K562 (cell line): ENCODE measurements around the gene HS2ST1. TPM values are rescaled to one million over a fixed set of nuclear protein-coding genes. Genes with fewer than 3 reads are reported as not detected.

Source experiments
- ATAC-seq: fragments of 200-7000 bp; cut with Tn5 transposase; 3 replicates; pipeline ENCODE4 v1.9.1; 2020; ENCODE audit warnings: moderate library complexity
- BruUV-seq: library from RNA; stranded (reverse); fragments of 400-500 nt; replicated peaks from 2 replicates; lab custom pipeline; 2021; lab: Mats Ljungman, UMichigan
- CTCF ChIA-PET: fragments of 300-600 bp; formaldehyde crosslinking; extraction: SDS; loops from one replicate; lab custom pipeline; 2021; ENCODE audit warnings: low intra/inter-chr PET ratio; lab: Yijun Ruan, JAX
- POLR2A ChIA-PET: fragments of 300-600, 350-650 bp; sonication (Branson Sonifier 250); formaldehyde crosslinking; extraction: SDS; loops from one replicate; lab custom pipeline; 2021; ENCODE audit warnings: antibody characterized with exemption, inconsistent platforms; lab: Yijun Ruan, JAX
- DNase-seq, 4 experiments: peaks; one replicate each; pipeline versions ENCODE4 v3.0.0 to v3.0.0-alpha.2; 2011 to 2018; ENCODE audit warnings: low spot score in 3 of 4, mixed read lengths in 3 of 4; ENCODE audit errors: extremely low read depth in 1 of 4
- FAIRE-seq: peaks from 2 replicates; lab custom pipeline; 2011; peaks lifted over from hg19 to GRCh38; lab: Jason Lieb, UNC
- H2AFZ ChIP-seq: 2 replicates; pipeline ENCODE4 v1.6.0; 2011; ENCODE audit warnings: low read depth, low read length, control low read depth, inconsistent platforms
- H3K27ac ChIP-seq: fragments of 200-600 bp; 3 replicates; pipeline ENCODE4 v1.8.0; 2011; ENCODE audit warnings: low read depth, mild to moderate bottlenecking, control low read depth, inconsistent platforms, low read length, moderate library complexity, mixed read lengths; ENCODE audit errors: extremely low read depth
- H3K27me3 ChIP-seq, 2 experiments: fragments of 300-600 bp in 1 of 2; 2 replicates in 1 of 2; 3 replicates in 1 of 2; pipeline versions ENCODE4 v1.6.0 to v1.8.0; 2011; ENCODE audit warnings: inconsistent platforms in 2 of 2, low read length in 2 of 2, mild to moderate bottlenecking in 1 of 2, mixed read lengths in 1 of 2, moderate library complexity in 1 of 2; ENCODE audit not compliant: control insufficient read depth in 2 of 2, insufficient read depth in 2 of 2
- H3K36me3 ChIP-seq: fragments of 300-600 bp; 3 replicates; pipeline ENCODE4 v1.8.0; 2011; ENCODE audit warnings: mild to moderate bottlenecking, low read length, inconsistent platforms; ENCODE audit not compliant: control insufficient read depth, insufficient read depth
- H3K4me1 ChIP-seq, 2 experiments: fragments of 200-600 bp in 1 of 2; replicated peaks in 1 of 2; 2 replicates in 1 of 2; 3 replicates in 1 of 2; pipeline versions ENCODE4 v1.5.1 to v1.8.0; 2011; ENCODE audit warnings: inconsistent platforms in 2 of 2, low read length in 2 of 2, mild to moderate bottlenecking in 1 of 2, mixed read lengths in 1 of 2, moderate library complexity in 1 of 2; ENCODE audit not compliant: control insufficient read depth in 2 of 2, insufficient read depth in 2 of 2
- H3K4me2 ChIP-seq: 2 replicates; pipeline ENCODE4 v1.6.1; 2011; ENCODE audit warnings: low read length, control low read depth, inconsistent platforms, mixed read lengths; ENCODE audit not compliant: insufficient read depth
- H3K4me3 ChIP-seq: fragments of 200-600 bp; sonication (generic), shearing (Covaris generic); 2 replicates; pipeline ENCODE4 v1.5.1; 2016; ENCODE audit warnings: control low read depth, inconsistent platforms
- H3K79me2 ChIP-seq: fragments of 200-600 bp; 3 replicates; pipeline ENCODE4 v1.8.0; 2011; ENCODE audit warnings: low read length, inconsistent platforms; ENCODE audit not compliant: control insufficient read depth, insufficient read depth
- H3K9ac ChIP-seq, 2 experiments: 2 replicates each; pipeline versions ENCODE4 v1.6.0 to v1.6.1; 2011; ENCODE audit warnings: low read depth in 2 of 2, low read length in 2 of 2, control low read depth in 1 of 2, inconsistent platforms in 1 of 2, mild to moderate bottlenecking in 1 of 2, mixed read lengths in 1 of 2; ENCODE audit not compliant: insufficient read depth in 1 of 2
- H3K9me1 ChIP-seq: one replicate; pipeline ENCODE4 v1.6.0; 2011; ENCODE audit warnings: inconsistent platforms, mild to moderate bottlenecking, low read length, moderate library complexity; ENCODE audit not compliant: control insufficient read depth, insufficient read depth
- H3K9me3 ChIP-seq: replicated peaks from 2 replicates; pipeline ENCODE4 v1.5.1; 2011; ENCODE audit warnings: low read depth, low read length, inconsistent platforms; ENCODE audit not compliant: control insufficient read depth, insufficient read depth
- H4K20me1 ChIP-seq: replicated peaks from 2 replicates; pipeline ENCODE4 v1.6.1; 2011; ENCODE audit warnings: low read length, inconsistent platforms, mixed read lengths; ENCODE audit not compliant: control insufficient read depth, insufficient read depth
- CTCF ChIP-seq, 3 experiments: IDR thresholded peaks in 2 of 3; conservative IDR thresholded peaks in 1 of 3; 2 replicates each; pipeline ENCODE4 v1.5.1; 2011 to 2012; ENCODE audit warnings: low read length in 3 of 3, mild to moderate bottlenecking in 3 of 3, control low read depth in 2 of 3, improper control_type of control experiment in 1 of 3, inconsistent platforms in 1 of 3, low read depth in 1 of 3, mixed read lengths in 1 of 3, moderate library complexity in 1 of 3; ENCODE audit not compliant: insufficient read depth in 2 of 3
- WGBS: fragments of 100-300 bp; shearing (Covaris generic); methylation state at CpG from one replicate; pipeline ENCODE4 v1.1.6; 2016; ENCODE audit warnings: low coverage, mixed read lengths; ENCODE audit not compliant: insufficient coverage; ENCODE audit errors: missing lambda C conversion rate; 5-methylcytosine and 5-hydroxymethylcytosine counted together
- in situ Hi-C: fragments of 300-500 bp; cut with MboI; formaldehyde crosslinking; loops from 4 replicates; pipeline ENCODE4 v1.15.0; 2018; ENCODE audit warnings: inconsistent platforms, mixed read lengths
- intact Hi-C: fragments of 100-400 bp; cut with micrococcal nuclease; formaldehyde crosslinking; loops from 2 replicates; pipeline ENCODE4 v1.14.2; 2022
- polyA plus RNA-seq, 8 experiments: library from polyadenylated mRNA; depleted of rRNA in 4 of 8; stranded (reverse) in 5 of 8; unstranded in 3 of 8; fragments of >200 nt; fragmentation: Nextera tagmentation in 2 of 8; fragmentation: Illumina TruSeq in 1 of 8; extraction: Ambion mirVana in 2 of 8; extraction: Trizol in 1 of 8; gene quantifications; 2 replicates each; pipeline versions ENCODE4 v1.2.1 to v1.2.3, GENCODE V29; 2011 to 2014; ENCODE audit warnings: inconsistent platforms in 1 of 8, missing spikeins in 1 of 8
- total RNA-seq, 7 experiments: library from RNA; depleted of rRNA in 6 of 7; stranded (reverse); fragments of >200 nt in 6 of 7; fragmentation: Illumina TruSeq in 2 of 7; extraction: Trizol in 2 of 7; gene quantifications; 2 replicates each; pipeline versions ENCODE4 v1.2.1 to v1.2.3, GENCODE V29; 2011 to 2021; ENCODE audit warnings: low replicate concordance in 1 of 7
- TF ChIP-seq, protein P1 (sequence below), 2 experiments: fragments of 450-650 bp in 1 of 2; sonication (generic) in 1 of 2; formaldehyde crosslinking in 1 of 2; IDR thresholded peaks; 2 replicates each; pipeline versions ENCODE4 v1.7.1 to v1.9.0; 2016 to 2022; ENCODE audit warnings: inconsistent platforms in 1 of 2, mild to moderate bottlenecking in 1 of 2, missing genetic modification reagents in 1 of 2

HS2ST1 gene
- total and polyA plus RNA-seq, 9 of the 15 experiments (the other 6 are each of a cell fraction or from before 2014, with no cell fraction given), result 7.7 to 43.3 (median 25.8) TPM

- H3K4me2 ChIP-seq, result no peak overlapping the region
- H3K36me3 ChIP-seq, result peaks cover 18% of the 10 kb centered on the region
- ChIA-PET POLR2A (no interaction called here), CTCF (no interaction called here)
- ATAC-seq (no peak), FAIRE-seq (no peak)
- 70% methylated on average over 2 of the region's 2 CpGs for WGBS
- intact Hi-C loops, result no loop called here
- no peak overlapping the region for H3K9ac ChIP-seq
- in situ Hi-C loops, result no loop called here
- no peak overlapping the region for H3K4me3 ChIP-seq
- no peaks in the 10 kb centered on the region for H3K79me2 ChIP-seq
- no peaks in the 10 kb centered on the region for H3K27me3 ChIP-seq
- no peaks in the 10 kb centered on the region for H3K9me1 ChIP-seq
- H3K27ac ChIP-seq, result no peak overlapping the region
- no peak for TF ChIP-seq CTCF (IDR thresholded peaks at IDR 0.05 in 2 of 3, conservative IDR thresholded peaks at IDR 0.05 in 1 of 3; ENCODE audit: insufficient read depth in 2 of 3, low read depth in 1 of 3, low read length in 3 of 3)
- TF ChIP-seq, protein P1, sequence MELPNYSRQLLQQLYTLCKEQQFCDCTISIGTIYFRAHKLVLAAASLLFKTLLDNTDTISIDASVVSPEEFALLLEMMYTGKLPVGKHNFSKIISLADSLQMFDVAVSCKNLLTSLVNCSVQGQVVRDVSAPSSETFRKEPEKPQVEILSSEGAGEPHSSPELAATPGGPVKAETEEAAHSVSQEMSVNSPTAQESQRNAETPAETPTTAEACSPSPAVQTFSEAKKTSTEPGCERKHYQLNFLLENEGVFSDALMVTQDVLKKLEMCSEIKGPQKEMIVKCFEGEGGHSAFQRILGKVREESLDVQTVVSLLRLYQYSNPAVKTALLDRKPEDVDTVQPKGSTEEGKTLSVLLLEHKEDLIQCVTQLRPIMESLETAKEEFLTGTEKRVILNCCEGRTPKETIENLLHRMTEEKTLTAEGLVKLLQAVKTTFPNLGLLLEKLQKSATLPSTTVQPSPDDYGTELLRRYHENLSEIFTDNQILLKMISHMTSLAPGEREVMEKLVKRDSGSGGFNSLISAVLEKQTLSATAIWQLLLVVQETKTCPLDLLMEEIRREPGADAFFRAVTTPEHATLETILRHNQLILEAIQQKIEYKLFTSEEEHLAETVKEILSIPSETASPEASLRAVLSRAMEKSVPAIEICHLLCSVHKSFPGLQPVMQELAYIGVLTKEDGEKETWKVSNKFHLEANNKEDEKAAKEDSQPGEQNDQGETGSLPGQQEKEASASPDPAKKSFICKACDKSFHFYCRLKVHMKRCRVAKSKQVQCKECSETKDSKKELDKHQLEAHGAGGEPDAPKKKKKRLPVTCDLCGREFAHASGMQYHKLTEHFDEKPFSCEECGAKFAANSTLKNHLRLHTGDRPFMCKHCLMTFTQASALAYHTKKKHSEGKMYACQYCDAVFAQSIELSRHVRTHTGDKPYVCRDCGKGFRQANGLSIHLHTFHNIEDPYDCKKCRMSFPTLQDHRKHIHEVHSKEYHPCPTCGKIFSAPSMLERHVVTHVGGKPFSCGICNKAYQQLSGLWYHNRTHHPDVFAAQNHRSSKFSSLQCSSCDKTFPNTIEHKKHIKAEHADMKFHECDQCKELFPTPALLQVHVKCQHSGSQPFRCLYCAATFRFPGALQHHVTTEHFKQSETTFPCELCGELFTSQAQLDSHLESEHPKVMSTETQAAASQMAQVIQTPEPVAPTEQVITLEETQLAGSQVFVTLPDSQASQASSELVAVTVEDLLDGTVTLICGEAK (IDR thresholded peaks at IDR 0.05), result peak; percentile 94
- TF ChIP-seq, protein P1 (CRISPR knock-in tag; IDR thresholded peaks at IDR 0.05), result peak; percentile 89
- TF ChIP-seq, all 486 proteins: peak for 1
- no peaks in the 10 kb centered on the region for H4K20me1 ChIP-seq
- no TSS peak for BruUV-seq
- H2AFZ ChIP-seq, result no peak overlapping the region
- no peaks in the 10 kb centered on the region for H3K9me3 ChIP-seq
- no peak for DNase-seq
- peaks cover 0 to 7% of the 10 kb centered on the region in 2 experiments; a peak in 1 of 5 replicates for H3K4me1 ChIP-seq
Observed at GRCh38 chr1:87106867-87107266, 192.4 kb downstream of the HS2ST1 start.
